Loucy (cell line): ENCODE results near the gene NUP58.
A peak's percentile ranks its signal among the peaks of the same experiment; 100 is the strongest.

ENCODE experiments used
- H2AFZ ChIP-seq: fragments of 200-600 bp; sonication (generic); 2 replicates; pipeline ENCODE4 v1.6.0; 2016; ENCODE audit warnings: antibody characterized with exemption, mild to moderate bottlenecking, low read length, moderate library complexity
- H3F3A ChIP-seq: fragments of 200-600 bp; 2 replicates; pipeline ENCODE4 v1.6.0; 2016; ENCODE audit warnings: antibody characterized with exemption, low read depth, mild to moderate bottlenecking
- H3K27me3 ChIP-seq: fragments of 200-600 bp; sonication (generic); 2 replicates; pipeline ENCODE4 v1.6.1; 2014; ENCODE audit warnings: low read length, mild to moderate bottlenecking; ENCODE audit not compliant: insufficient read depth, poor library complexity, severe bottlenecking
- H3K36me3 ChIP-seq: fragments of 200-600 bp; sonication (generic); 2 replicates; pipeline ENCODE4 v1.6.1; 2016; ENCODE audit warnings: low read length; ENCODE audit not compliant: insufficient read depth
- H3K4me1 ChIP-seq: fragments of 200-600 bp; sonication (generic); 2 replicates; pipeline ENCODE4 v1.5.1; 2014; ENCODE audit warnings: low read length, mild to moderate bottlenecking; ENCODE audit not compliant: insufficient read depth, poor library complexity, severe bottlenecking
- H3K4me2 ChIP-seq: fragments of 200-600 bp; sonication (generic); 2 replicates; pipeline ENCODE4 v1.6.0; 2014; ENCODE audit warnings: antibody characterized with exemption, low read length, low read depth, mild to moderate bottlenecking; ENCODE audit not compliant: poor library complexity, severe bottlenecking
- H3K4me3 ChIP-seq: fragments of 200-600 bp; sonication (generic); 2 replicates; pipeline ENCODE4 v1.5.1; 2014; ENCODE audit warnings: low read length, mild to moderate bottlenecking, mixed read lengths; ENCODE audit not compliant: poor library complexity, severe bottlenecking
- H3K79me2 ChIP-seq: fragments of 200-600 bp; sonication (generic); 2 replicates; pipeline ENCODE4 v1.6.1; 2014; ENCODE audit warnings: low read length; ENCODE audit not compliant: insufficient read depth
- H3K9ac ChIP-seq: fragments of 200-600 bp; sonication (generic); 2 replicates; pipeline ENCODE4 v1.6.0; 2014; ENCODE audit warnings: mild to moderate bottlenecking, low read depth, low read length, moderate library complexity; ENCODE audit not compliant: poor library complexity, severe bottlenecking
- H3K9me2 ChIP-seq: fragments of 200-600 bp; sonication (generic); replicated peaks from 2 replicates; pipeline ENCODE4 v1.6.1; 2016; ENCODE audit warnings: low read depth, low read length, mixed read lengths
- H3K9me3 ChIP-seq: fragments of 200-600 bp; sonication (generic); 2 replicates; pipeline ENCODE4 v1.6.1; 2014; ENCODE audit warnings: mild to moderate bottlenecking, antibody characterized with exemption, low read length, low read depth; ENCODE audit not compliant: insufficient read depth
- H4K20me1 ChIP-seq: fragments of 200-600 bp; sonication (generic); 2 replicates; pipeline ENCODE4 v1.6.0; 2014; ENCODE audit warnings: antibody characterized with exemption, low read length, mild to moderate bottlenecking; ENCODE audit not compliant: insufficient read depth, poor library complexity, severe bottlenecking
- CTCF ChIP-seq: fragments of 200-600 bp; sonication (generic); conservative IDR thresholded peaks from 2 replicates; pipeline ENCODE4 v1.5.1; 2014; ENCODE audit warnings: mild to moderate bottlenecking, antibody characterized with exemption, low read length
- EZH2phosphoT487 ChIP-seq: fragments of 200-600 bp; IDR thresholded peaks from 2 replicates; pipeline ENCODE4 v1.6.1; 2018; ENCODE audit warnings: antibody characterized with exemption, mild to moderate bottlenecking, moderate library complexity, borderline replicate concordance

NUP58 gene

GRCh38 chr13:25300861-25301346 lies 521 bp upstream of the NUP58 start:
- Histone ChIP-seq H3K36me3 (no peaks in the 10 kb centered on the region), H2AFZ (peak overlapping the region; percentile 88), H3K79me2 (peaks cover 50% of the 10 kb centered on the region), H3K4me2 (peak overlapping the region; percentile 91), H3K9me3 (no peaks in the 10 kb centered on the region), H3K4me1 (peaks cover 29% of the 10 kb centered on the region), H3K4me3 (peak overlapping the region; percentile 88), H3K9ac (peak overlapping the region; percentile 94), H3K27me3 (no peaks in the 10 kb centered on the region), H4K20me1 (peaks cover 41% of the 10 kb centered on the region), H3K9me2 (no peaks in the 10 kb centered on the region), H3F3A (no peaks in the 10 kb centered on the region)
- TF ChIP-seq EZH2phosphoT487 (no peak), CTCF (no peak)

GRCh38 chr13:25302121-25302520 lies 696 bp downstream of the NUP58 start:
- Histone ChIP-seq H3F3A (no peaks in the 10 kb centered on the region), H3K36me3 (no peaks in the 10 kb centered on the region), H3K9ac (peak overlapping the region; percentile 94), H3K4me1 (peaks cover 37% of the 10 kb centered on the region), H3K4me3 (peak overlapping the region; percentile 88), H3K27me3 (no peaks in the 10 kb centered on the region), H3K79me2 (peaks cover 62% of the 10 kb centered on the region), H3K9me3 (no peaks in the 10 kb centered on the region), H3K9me2 (no peaks in the 10 kb centered on the region), H4K20me1 (peaks cover 53% of the 10 kb centered on the region), H2AFZ (no peak overlapping the region), H3K4me2 (peak overlapping the region; percentile 91)
- no peak for TF ChIP-seq CTCF
- TF ChIP-seq EZH2phosphoT487 = no peak

- peaks cover 87% of the 10 kb centered on the region for H3K79me2 ChIP-seq
- 0 out of 2 replicates have a peak, but pooled peaks cover 7% of the 10 kb centered on the region for H3F3A ChIP-seq
- H4K20me1 ChIP-seq = peaks cover 66% of the 10 kb centered on the region
- peak overlapping the region; percentile 52 for H3K4me3 ChIP-seq
- peak overlapping the region; percentile 63 for H3K4me2 ChIP-seq
- H3K9ac ChIP-seq = peak overlapping the region; percentile 37
- peaks cover 35% of the 10 kb centered on the region; the same call in 1 of the 2 replicates for H3K36me3 ChIP-seq
- no peaks in the 10 kb centered on the region for H3K9me2 ChIP-seq
- no peaks in the 10 kb centered on the region for H3K9me3 ChIP-seq
- no peak overlapping the region for H2AFZ ChIP-seq
- H3K27me3 ChIP-seq = no peaks in the 10 kb centered on the region
- TF ChIP-seq CTCF (no peak), EZH2phosphoT487 (no peak)
- peaks cover 43% of the 10 kb centered on the region for H3K4me1 ChIP-seq
Measured at GRCh38 chr13:25306671-25307464, 5.4 kb downstream of the NUP58 start.
